GM18499 (cell line): Measurements from ENCODE around the gene ALOXE3.

Source experiments
- ATAC-seq: cut with Tn5 transposase; IDR thresholded peaks from one replicate; pipeline ENCODE4 v1.9.1; 2021; ENCODE audit warnings: moderate number of reproducible peaks; ENCODE audit not compliant: insufficient read depth, unreplicated experiment

The ALOXE3 gene

DNA sequence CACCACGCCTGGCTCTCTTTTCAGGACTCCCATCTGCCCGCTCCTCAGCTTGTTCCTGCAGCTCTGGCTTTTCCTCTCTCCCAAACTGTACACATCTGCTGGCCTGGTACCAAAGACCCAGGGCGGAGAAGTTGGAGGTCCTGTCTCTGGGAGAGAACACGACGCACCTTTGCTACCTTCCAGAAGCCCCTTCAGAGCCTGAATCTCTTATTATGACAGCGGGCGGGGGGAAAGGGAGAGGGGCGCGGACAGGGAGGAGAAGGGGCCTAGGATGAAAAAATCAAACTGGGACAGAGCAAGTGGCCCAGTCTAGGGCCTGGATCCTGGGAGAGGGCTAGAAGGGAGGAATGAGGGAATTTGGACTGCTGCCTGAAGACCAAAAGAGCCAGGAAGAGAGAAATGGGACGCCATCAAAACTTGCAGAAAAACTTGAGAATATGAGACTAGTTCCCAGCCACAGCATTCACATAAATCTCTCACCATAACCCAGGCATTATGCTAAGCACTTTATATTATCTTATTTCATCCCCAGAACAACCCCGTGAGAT, 36.4 kb upstream of the ALOXE3 start:
- no peak for ATAC-seq

DNA sequence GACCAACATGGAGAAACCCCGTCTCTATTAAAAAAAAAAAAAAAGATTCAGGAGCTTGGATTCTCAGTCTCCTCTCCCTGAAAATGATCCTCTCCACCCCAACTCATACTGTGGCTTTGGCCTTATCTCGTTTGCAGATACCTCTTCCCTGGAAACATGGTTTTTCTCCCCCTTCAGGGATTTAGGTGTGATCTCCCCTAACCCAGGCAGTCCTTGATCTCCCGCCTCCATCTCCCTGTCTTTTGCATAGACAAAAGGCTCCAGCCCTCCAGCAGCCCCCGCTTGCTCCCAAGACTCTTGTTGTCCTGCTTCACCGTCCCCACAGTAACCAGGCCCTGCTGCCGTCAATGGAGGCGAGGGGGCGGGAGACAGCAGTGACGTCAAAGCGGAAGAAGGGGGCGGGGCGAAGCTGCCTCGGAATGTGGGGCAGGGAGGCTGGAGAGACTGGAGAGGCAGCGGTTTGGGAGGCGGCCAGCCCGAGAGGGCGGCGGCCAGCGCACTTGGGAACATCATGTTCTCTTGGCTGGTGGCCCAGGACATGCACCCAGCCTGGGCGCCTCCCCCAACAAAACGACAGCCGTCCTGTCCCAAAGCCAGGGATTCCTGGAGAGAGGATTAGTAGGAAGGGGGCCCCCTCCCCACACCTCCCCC, 35.8 kb upstream of the ALOXE3 start:
- no peak for ATAC-seq

DNA sequence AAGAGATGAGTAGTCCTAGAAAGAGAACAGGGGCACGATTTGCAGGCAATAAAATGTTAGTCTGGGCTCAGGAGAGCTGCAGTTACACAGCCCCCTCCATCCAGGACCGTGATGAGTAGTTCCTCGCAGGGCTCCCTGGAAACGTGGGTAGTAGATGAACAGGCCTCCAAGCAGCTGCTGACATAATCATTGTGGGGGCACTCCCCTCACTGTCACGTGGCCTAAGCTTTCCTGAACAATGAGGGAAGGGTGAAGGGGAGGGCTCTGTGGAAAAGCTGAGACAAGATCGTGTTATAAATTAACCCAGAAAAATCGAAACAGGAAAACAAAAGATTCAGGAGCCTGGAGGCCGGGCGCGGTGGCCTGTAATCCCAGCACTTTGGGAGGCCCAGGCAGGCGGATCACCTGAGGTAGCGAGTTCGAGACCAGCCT, 35.2 kb upstream of the ALOXE3 start:
- ATAC-seq: no peak

DNA sequence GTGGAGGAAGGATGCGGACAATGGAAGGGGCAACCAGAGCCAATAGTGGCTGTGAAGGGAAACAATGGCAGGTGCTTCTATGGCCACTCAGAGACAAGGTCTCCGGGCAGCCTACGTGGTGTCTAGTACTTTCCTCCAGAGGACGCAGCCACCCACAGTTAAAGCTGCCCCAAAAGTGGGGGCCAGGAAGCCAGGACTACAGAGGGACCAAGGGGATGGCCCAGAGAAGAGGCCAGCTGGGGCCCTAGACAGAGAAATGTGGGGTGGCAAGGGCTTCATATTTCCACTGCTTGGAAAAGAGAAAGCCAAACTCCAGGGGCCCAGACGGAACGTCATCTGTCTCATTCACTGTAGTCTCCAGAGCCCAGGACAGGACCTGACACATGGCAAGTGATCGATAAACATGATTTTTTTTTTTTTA, 34.7 kb upstream of the ALOXE3 start:
- ATAC-seq: no peak

DNA sequence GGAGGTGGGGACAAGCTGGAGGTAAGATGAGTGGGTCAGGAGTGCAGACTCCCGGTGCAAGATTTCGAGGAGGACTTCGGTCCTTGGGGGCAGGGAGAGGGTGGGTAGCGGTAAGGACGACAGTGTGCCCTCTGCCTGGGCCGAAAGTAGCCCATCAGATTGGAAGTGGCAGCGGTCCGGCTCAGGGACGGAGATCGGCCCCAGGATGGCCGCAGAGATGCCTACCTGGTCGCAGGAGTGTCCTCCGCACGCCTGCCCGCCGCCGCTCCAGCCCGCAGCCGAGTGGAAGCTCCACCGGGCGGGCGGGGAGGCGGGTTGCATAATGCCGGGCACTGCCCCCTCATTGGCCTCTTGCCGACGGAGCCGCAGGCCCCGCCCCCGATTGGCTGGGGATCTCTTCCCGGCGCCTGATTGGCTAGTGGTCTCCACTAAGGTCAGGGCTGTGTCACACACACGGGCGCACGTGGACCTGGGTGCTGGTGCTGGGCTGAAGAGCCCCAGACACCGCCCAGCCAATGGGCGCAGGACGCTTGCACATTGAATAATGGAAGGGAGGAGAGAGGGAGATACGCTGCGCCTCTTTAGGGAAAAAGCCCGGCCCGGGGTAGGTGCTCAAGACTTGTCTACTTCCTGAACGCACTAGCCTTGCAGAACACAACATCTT, 33.9 kb upstream of the ALOXE3 start, which contains the start of gene PER1:
Gene PER1 (minus strand): TSS at position 293 of the 664 bp plus-strand sequence. CDS start 1,698 bp downstream, outside the sequence.
- no peak for ATAC-seq

DNA sequence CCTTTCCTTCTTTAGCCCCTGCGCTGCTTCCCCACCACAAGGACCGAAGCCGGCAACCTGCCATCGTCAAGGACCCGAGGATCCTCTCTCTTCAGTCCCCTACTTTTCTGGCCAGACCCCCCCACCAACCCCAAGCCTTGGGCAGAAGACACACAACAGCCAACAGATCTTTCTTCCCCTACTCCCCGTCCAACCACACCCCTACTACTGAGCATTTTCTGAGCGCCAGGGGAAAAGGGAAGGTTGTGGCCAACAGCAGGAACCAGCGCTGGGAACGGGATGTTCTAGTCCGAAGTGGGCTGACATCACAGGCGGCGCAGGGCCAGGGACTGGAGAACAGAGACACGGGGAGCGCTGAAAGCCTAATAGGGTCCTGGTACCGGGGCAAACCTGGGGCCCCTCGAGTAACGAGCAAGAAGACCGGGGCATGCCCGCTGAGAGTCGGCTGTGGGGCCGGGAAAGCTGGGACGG, 33.4 kb upstream of the ALOXE3 start:
- ATAC-seq: no peak

DNA sequence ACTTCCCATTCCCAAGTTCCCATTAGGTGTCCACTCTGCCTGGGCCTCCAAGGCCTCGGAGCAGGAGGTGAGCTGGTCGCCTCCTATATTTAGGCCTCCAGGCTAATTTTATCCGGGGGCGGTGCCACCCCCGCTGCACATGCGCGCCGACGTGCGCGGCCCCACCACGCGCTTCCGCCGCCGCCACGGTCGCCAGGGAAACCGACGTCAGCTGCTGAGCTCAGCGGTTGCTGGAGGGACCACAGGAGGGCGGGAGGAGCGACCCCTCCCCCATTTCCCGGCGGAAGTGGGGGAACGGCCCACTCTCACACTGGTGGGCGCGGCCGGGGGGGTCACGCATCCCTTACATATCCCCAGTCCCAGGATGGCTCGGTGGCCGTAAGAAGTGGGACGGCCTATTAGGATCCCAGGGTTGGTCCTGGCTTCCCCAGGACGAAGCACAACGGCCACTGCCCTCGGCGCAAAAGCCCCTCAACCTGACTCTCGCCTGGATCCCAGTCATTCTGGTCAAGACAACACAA, 32.9 kb upstream of the ALOXE3 start:
- ATAC-seq: no peak

DNA sequence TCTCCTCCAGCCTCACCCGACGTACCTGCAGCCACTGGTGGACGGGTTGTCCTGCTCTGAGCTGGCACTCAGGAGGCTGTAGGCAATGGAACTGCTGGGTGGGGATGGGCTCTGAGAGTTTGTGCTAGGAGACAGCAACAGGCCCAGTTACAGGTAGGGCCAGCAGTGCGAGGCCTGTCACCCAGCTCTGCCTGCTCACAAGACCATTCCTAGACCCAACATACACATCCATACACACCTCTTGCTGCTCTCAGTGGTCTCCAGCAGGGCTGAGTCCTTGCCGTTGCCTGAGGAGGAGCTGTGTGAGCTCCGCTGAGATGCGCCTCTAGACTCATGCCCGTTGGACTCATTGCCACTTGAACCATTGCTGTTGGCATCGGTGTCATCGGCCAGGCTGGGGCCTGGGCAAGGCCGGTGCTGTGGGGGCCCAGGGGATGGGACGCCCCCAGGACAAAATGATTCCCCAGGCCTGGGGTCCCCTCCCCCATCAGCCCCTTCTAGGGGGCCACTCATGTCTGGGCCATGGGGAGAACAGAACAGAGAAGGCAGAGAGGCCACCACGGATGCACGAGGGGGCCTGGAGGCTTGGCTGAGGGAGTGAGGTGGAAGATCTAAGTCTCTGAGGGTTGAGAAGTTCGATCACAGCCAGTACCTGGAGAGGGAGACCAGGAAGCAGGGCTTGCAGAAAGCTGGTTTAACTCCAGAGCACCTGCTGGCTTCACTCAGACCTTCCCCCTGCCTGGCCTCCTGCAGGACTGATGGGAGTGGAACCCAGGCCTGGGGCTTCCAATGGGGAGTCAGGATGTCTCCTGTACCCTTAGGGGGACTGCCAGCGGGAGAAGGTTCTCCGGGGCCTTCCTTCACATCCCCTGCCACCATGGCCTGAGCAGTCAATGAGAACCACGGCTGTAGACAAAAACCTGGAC, 32.1 kb upstream of the ALOXE3 start:
- no peak for ATAC-seq

DNA sequence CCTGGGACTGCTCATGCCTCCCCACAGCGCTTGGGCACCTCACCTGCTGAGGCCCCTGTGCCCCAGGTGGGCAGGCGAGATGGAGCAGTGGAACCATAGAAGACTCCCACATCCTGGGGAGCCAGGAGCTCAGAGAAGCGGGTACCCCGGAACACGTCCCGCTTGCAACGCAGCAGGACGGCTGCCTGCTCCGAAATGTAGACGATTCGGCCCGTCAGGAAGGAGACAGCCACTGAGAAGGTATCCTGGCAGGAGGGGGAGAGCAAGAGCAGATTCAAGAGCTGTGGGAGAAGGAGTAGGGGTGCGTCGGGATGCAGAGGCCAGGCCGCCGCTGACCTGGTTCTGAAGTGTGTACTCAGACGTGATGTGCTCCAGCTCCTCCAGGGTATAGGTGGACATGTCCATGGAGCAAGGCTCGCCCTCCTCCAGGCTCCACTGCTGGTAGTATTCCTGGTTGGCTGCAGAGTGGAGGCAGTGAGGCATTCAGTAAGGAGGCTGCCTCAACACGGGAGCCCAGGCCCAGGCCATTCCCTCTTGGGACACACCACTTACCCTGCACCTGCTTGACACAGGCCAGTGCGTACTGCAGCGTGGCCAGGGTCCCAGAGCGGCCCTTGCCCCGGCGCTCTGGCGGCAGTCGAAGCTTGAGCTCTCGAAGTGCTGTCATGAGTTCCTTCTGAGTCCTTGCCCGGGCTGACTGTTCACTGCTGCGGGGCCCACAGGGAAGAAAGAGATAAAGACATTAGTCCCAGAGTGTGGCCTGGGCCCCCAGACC, 31.3 kb upstream of the ALOXE3 start:
- ATAC-seq: no peak

DNA sequence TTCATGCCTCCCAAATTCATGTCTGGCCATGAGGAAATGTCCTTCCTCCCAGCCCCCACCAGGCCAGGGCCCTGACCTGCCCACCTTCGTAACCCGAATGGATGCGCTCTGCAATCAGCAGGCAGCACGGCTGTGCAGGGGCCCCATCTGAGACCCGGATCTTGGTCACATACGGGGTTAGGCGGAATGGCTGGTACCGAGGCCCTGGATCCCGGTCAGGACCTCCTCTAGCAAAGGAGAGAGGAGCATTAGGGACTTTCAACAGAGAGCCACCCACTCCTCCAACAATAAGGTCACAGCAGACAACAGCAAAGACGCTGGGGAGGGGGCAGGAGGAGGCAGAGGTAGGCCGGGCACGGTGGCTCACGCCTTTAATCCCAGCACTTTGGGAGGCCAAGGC, 30.2 kb upstream of the ALOXE3 start:
- ATAC-seq: no peak

DNA sequence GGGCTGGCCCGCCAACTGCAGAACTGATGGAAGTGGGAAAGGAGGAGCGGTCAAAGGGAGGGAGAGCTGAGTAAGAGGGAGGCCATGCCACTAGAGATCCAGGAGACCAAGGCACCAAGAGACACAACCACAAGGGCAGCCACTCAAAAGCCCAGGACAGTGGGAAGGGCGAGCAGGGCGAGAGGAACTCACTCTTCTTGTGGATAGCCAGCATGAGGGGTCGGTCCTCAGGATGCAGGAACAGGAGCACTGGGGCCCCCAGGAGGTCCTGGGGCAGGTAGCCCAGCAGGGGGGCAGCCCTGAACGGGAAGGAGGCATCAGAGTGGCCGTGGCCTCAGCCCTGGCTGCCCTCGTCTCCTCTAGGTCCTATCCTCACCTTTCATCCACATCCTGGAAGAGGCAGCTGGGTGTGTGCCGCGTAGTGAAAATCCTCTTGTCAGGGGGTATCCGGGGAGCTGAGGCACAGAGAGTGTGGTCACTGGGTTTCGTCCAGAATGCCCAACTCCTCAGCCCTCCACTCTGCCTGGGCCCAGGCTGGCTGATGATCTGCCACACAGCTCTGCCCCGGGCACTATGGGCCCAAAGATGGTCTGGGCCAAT, 29.6 kb upstream of the ALOXE3 start:
- ATAC-seq: no peak

DNA sequence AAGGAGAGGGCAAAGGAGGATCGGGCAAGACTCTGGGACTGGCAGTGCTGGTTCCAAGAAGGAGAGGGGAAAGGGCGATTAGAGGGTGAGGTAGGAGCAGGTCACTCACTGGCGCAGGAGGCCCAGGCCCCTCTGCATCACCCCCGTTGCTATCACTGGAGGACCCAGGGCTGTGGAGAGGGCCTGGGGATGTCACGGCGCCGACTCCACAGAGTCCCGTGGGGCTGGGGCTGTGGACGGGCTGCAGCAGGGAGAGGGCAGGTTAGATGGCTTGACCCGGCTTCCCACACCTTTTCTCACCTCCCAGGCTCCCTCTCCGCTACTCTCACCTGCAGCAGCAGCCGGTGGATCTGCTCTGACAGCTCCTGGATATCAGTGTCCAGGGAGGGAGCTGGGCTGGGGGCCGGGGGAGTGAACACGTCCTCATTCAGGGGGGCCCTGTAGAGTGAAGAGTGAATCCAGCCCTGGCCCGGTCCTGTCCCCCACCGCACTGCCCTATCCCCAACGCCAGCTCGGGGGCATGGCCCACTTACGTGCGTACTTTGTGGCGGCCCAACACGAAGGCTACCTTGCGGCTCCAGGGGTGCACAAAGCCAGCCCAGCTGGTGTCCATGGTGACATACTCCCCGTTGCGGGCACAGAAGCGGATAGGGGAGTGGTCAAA, 29.0 kb upstream of the ALOXE3 start:
- no peak for ATAC-seq

DNA sequence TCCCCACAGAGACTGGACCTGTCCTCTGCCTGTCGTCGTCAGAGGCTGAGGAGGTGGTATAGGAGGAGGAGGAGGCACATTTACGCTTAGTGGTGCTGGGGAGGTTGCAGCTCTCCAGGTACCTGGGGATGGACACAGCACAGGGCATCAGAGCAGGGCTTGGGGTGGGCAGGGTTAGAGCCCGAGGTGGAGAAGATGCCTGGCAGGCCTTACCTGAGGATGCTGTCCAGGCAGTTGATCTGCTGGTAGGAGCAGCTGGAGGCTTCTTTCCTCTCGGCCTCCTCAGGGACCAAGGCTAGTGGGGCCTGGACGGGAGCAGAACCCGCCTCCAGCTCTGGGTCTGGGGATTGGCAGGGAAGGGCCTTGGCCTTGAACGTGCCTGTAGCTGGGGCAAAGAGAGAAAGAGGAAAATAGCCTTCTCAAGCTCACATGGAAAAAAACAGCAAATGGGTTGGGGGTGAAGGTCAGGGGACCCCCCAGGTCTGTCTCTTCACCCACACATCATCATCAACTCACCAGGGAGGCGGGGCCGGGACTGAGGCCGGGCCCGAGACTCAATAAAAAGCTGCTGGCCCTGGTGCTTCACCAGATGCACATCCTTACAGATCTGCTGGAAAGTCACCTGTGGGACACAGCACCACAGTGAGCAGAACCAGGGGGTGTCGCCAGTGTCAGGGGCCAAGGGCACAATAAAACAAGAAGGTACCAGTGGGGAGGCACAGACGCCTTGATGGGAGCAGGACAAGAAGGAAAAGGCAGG, 28.2 kb upstream of the ALOXE3 start:
- no peak for ATAC-seq

DNA sequence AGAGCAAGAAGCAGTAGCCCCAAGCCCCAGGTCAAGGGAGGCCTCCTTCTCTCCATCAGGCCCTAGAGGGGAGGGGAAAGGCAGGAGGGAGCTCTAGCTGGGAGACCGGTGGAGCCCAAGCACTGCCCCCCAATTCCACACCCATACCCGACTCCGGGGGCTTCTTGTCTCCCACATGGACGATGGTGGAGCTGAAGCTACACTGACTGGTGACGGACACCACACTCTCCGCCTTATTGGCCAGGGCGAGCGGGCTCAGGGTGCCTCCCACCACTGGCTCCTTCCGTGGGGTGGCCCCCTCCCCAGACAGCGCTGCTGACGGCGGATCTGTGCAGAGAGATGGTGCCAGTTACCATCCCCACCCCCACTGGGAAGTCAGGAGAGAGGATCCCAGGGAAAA, 27.5 kb upstream of the ALOXE3 start:
- no peak for ATAC-seq

DNA sequence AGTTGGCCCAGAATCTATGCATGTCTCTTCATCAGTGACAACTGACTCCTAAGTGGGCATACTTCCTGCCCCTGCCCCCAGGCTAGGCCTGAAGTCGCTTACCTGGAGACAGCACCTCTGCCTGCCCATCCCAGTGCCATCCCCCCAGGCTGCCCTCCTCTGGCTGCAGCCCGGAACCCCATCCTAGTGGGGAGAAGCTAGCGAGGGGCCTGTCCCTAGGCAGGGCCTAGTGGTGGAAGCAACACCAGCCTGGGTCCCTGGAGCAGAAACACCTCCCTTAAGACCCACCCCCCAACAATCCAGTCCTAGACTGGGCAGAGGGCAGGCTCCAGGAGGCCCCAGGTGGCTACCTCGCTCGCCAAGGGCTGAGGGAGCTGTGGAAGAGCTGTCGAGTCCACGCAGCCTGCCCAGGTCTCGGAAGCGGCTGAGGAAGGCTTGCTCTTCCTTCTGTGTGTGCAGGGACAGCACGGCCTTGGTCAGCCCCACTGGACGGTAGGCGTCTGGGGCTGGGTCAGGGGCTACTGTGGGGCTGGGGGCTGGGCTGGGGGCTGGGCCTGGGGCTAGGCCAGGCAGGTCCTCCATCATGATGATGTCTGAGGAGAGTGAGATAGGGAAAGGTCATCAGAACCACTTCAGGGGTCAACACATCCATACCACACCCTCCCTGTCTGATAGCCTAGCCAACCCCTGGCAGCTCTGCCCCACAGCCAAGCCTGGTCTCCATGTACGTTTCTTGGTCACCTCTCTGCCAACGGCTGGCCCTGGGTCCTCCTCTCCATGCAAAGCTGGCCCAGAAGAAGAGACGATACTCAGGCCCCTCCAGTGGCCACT, 26.3 kb upstream of the ALOXE3 start:
- ATAC-seq: no peak

DNA sequence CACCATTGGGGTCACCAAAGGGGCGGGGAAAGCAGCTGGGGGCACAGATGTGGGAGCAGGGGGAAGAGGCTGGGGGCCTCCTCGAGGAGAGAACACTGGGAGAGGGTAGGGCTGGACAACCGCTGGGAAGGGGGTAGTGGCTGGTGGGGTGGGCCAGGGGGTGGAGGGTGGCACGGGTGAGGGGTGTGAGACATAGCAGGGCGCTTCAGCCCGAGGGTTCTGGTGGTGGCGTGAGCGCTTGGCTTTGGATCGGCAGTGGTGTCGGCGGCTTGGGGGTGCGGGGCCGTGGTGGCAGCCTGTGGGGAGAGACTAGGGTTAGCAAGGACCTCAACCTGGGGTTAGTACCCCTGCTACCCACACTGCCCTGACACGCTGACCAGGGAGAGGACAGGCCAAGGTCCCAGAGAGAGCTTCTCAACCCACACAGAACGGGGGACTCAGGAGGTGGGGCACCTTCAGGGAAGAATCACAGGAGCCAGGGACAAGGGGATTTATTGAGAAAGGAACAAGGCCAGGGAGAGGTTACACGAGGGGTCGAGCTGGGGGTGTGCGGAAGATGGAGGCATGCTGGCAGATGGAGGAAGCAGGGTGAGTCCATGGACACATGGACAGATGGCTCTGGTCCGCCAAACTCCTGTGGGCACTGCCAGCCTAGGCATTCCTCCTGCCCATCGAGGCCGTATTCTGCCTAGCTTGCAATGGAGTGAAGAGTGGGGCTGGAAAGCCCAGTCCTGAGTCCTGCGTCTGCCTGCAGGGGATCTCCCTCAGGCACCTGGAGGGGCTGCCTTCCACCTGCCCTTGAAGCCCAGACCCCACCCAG, 25.5 kb upstream of the ALOXE3 start:
- no peak for ATAC-seq
